Measurements from ENCODE around the gene ATXN7L1. TPM values are rescaled to one million over a fixed set of nuclear protein-coding genes. Genes with fewer than 3 reads are reported as not detected.

Gene ATXN7L1
- total RNA-seq, 1 donor from 2014 or later: 20.6 TPM

- no peaks in the 10 kb centered on the region for H3K4me1 Mint-ChIP-seq (ENCODE audit: low read depth, unreplicated experiment)
- TF ChIP-seq CTCF (IDR thresholded peaks at IDR 0.05; ENCODE audit: partially characterized antibody, unreplicated experiment): no peak
- H3K27me3 Mint-ChIP-seq (ENCODE audit: unreplicated experiment): peaks cover 7% of the 10 kb centered on the region
- DNase-seq: no peak
- H3K9me3 Mint-ChIP-seq (ENCODE audit: unreplicated experiment): no peaks in the 10 kb centered on the region
- no peak overlapping the region for H3K4me3 Mint-ChIP-seq (ENCODE audit: unreplicated experiment)
- H3K36me3 Mint-ChIP-seq (ENCODE audit: unreplicated experiment): no peaks in the 10 kb centered on the region
- H3K27ac Mint-ChIP-seq (ENCODE audit: unreplicated experiment): no peak overlapping the region
These were observed 263.6 kb downstream of the ATXN7L1 start for GRCh38 chr7:105612806-105613205.

GRCh38 chr7:105611856-105612775 lies 264.3 kb downstream of the ATXN7L1 start:
- no peak overlapping the region for H3K4me3 Mint-ChIP-seq (ENCODE audit: unreplicated experiment)
- no peaks in the 10 kb centered on the region for H3K9me3 Mint-ChIP-seq (ENCODE audit: unreplicated experiment)
- no peak for TF ChIP-seq CTCF (IDR thresholded peaks at IDR 0.05; ENCODE audit: partially characterized antibody, unreplicated experiment)
- no peaks in the 10 kb centered on the region for H3K36me3 Mint-ChIP-seq (ENCODE audit: unreplicated experiment)
- H3K27me3 Mint-ChIP-seq (ENCODE audit: unreplicated experiment): peaks cover 7% of the 10 kb centered on the region
- H3K4me1 Mint-ChIP-seq (ENCODE audit: low read depth, unreplicated experiment): no peaks in the 10 kb centered on the region
- no peak for DNase-seq
- H3K27ac Mint-ChIP-seq (ENCODE audit: unreplicated experiment): no peak overlapping the region

GRCh38 chr7:105610165-105610930 lies 266.1 kb downstream of the ATXN7L1 start:
- peaks cover 9% of the 10 kb centered on the region for H3K27me3 Mint-ChIP-seq (ENCODE audit: unreplicated experiment)
- no peak overlapping the region for H3K27ac Mint-ChIP-seq (ENCODE audit: unreplicated experiment)
- TF ChIP-seq CTCF (IDR thresholded peaks at IDR 0.05; ENCODE audit: partially characterized antibody, unreplicated experiment): no peak
- H3K36me3 Mint-ChIP-seq (ENCODE audit: unreplicated experiment): no peaks in the 10 kb centered on the region
- no peak overlapping the region for H3K4me3 Mint-ChIP-seq (ENCODE audit: unreplicated experiment)
- peaks cover 3% of the 10 kb centered on the region for H3K4me1 Mint-ChIP-seq (ENCODE audit: low read depth, unreplicated experiment)
- H3K9me3 Mint-ChIP-seq (ENCODE audit: unreplicated experiment): no peaks in the 10 kb centered on the region
- DNase-seq: no peak

- no peak for DNase-seq
- peaks cover 6% of the 10 kb centered on the region for H3K36me3 Mint-ChIP-seq (ENCODE audit: unreplicated experiment)
These were observed 273.8 kb downstream of the ATXN7L1 start for GRCh38 chr7:105602325-105603305.

More at GRCh38 chr7:105602325-105603305, 273.8 kb downstream of the ATXN7L1 start:
- TF ChIP-seq CTCF (IDR thresholded peaks at IDR 0.05; ENCODE audit: partially characterized antibody, unreplicated experiment): no peak
- H3K27me3 Mint-ChIP-seq (ENCODE audit: unreplicated experiment): peaks cover 2% of the 10 kb centered on the region
- peaks cover 1% of the 10 kb centered on the region for H3K9me3 Mint-ChIP-seq (ENCODE audit: unreplicated experiment)
- H3K4me3 Mint-ChIP-seq (ENCODE audit: unreplicated experiment): no peak overlapping the region
- peaks cover 4% of the 10 kb centered on the region for H3K4me1 Mint-ChIP-seq (ENCODE audit: low read depth, unreplicated experiment)
- no peak overlapping the region for H3K27ac Mint-ChIP-seq (ENCODE audit: unreplicated experiment)
